Measurements from ENCODE around the gene MIS12.
A peak's percentile ranks its signal among the peaks of the same experiment; 100 is the strongest.

MIS12 gene

DNA sequence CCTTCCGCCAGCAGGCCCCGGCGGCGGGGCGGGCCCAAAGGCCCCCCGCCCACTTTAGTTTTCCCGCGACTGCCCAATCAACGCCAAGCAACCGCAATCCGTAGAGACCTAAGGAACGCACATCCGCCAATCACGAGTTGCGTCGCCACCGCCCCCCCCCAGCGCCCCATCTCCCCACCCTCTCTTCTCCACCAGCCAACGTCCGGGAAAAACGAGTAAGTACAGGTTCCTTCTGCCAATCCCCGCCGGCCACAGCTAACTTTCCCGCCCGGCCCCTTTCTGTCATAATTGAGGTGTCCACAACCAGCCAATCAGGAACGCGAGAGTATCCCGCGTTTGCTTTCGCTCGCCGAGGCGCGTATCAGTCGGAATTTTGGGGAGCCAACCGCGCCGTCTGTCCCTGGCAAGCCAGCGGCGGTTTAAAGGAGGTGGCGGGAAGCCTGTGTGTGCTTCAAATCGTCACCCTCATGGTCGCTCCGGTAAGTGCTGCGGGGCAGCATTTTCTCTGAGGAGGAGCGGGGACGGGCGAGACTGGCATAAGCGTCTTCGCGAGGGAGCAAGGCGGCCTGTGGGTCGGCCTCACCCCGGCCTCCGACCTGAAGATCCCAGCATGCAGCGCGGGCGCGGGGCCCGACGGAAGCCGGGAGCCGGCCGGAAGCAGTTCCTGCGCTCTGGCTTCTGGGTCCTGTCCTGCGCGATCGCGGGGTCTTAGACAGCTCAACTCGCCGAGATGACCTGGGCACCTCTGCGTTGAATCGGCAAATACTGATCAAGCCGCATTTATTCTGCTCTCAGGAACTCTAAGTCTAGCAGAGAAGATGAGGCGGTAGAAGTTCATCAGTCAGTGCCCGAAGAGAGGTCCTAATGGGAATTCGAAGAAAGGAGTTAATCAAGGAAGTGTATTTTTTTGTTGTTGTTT is at the start of gene MIS12:
Gene MIS12 (plus strand): TSS at position 361 of the 919 bp plus-strand sequence. CDS start 2,297 bp downstream, outside the sequence.
- peak; percentile 100 for DNase-seq (ENCODE audit: low read depth)

GRCh38 chr17:5437721-5438317 is 48.5 kb upstream of the MIS12 start:
- DNase-seq (ENCODE audit: low read depth): peak; percentile 89

- DNase-seq (ENCODE audit: low read depth): peak; percentile 95
Measured at GRCh38 chr17:5438716-5439445, 47.5 kb upstream of the MIS12 start, which contains the start of gene C1QBP. Gene C1QBP, minus strand, starts transcription at chr17:5439155. Its CDS starts 82 bp downstream, at chr17:5439073.

DNA sequence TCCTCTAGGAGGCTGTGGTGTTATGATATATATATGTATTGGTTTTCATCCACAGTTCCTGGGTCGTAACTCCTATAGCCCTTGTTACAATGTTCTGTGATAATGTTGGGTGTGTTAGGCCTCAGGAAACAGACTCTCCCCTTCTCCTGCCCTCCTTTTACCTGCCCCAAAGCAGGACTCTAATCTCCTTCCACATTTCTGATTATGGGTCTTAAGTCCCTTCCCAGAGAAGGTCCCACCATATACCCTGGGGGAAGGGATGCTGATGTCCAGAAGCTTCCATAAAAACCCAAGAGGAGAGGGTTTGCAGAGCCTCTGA is 47.0 kb upstream of the MIS12 start:
- no peak for DNase-seq (ENCODE audit: low read depth)

GRCh38 chr17:5443728-5444127 is 42.6 kb upstream of the MIS12 start:
- no peak for DNase-seq (ENCODE audit: low read depth)

DNA sequence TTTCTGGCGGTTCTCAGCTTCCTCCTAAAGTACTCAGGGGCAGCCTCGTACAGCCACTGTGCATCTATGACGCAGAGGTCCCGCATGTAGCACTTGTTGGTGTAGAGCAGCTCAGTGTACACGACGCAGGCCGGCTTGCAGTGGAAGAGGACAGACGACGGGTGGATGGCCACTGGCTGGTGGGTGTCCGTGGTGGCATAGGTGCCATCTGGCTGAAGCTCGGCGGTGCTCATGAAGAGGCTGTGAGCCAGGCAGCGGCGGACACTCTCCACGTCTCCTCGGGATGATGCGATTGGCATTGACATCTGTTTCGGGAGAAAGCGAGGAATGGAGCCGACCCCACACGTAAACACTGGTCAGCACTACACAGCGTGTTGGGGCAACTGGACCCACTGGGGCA is 42.2 kb upstream of the MIS12 start:
- DNase-seq (ENCODE audit: low read depth): no peak

DNA sequence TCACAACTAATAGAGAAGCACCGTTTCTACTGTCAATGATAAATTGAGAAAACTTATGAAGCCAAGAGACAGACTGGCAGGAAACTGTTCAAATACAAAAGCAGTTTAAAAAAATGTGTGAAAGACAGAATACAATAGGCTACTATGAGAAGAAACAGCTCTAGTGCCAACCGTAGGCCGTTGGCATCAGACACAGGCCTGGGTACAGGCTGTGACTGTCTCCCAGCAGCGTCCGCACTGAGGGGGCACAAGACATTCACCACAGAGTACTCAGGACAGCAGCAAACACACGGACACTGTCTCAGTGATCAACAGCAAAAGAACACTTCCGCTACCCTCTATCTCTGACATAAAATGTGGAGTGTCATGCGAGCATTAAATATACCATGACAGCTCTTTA is 39.6 kb upstream of the MIS12 start:
- DNase-seq (ENCODE audit: low read depth): no peak

GRCh38 chr17:5464717-5465507 is 21.5 kb upstream of the MIS12 start:
- no peak for DNase-seq (ENCODE audit: low read depth)

DNA sequence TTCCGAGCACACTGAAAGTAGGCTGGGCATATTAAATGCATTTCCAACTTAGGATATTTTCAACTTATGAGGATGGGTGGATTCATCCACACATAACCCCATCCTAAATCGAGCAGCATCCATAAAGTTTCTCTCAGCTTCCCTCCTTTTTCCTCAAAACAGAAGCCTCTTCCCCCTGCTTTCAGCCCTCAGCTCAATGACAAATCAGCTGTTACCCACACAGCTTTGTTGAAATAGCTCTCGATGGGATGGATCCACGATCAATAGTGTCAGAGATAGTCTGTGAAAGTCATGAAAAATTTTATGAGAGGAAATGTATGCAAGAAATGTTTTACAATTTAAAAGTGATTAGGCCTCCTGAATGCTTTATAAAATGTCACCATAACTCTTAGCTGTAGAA is 20.1 kb upstream of the MIS12 start:
- DNase-seq (ENCODE audit: low read depth): no peak

DNA sequence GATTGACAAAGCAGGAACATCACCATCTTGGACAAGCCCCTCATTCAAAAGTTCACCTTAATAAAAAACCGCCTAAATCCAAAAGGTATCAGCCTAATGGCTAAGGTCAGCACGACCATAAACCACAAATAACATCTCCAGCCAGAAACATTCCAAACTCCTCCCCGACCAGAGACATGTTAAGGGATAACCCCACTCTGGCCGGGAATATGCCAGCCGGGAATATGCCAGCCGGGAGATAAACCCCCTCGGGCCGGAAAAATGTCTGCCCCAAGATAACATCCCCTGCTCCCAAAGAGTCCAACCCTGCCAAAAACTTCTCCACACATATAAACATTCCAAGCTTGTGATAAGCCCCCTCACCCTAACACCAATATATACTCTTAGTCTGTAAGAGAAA is 18.9 kb upstream of the MIS12 start:
- peak; percentile 25 for DNase-seq (ENCODE audit: low read depth)

- DNase-seq (ENCODE audit: low read depth): no peak
Measured at GRCh38 chr17:5468075-5468473, 18.3 kb upstream of the MIS12 start.

DNA sequence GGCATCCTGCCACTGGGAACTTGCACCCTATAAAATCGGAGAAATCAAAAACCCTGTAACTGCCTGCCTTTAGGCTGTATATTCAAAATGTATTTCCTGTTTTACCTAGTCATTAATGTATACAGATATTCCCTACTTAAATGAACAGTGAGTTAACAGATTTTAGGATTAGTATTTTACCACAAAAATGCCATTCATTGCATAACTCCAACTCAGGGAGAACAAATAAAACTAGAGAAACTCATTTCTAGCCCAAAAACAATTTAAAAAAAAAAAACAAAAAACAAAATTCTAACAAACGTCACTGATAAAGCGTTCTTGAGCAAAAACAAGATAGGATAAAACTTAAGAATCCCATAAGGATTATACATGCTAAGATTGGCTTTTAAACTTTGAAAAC is 13.9 kb upstream of the MIS12 start:
- DNase-seq (ENCODE audit: low read depth): no peak

DNA sequence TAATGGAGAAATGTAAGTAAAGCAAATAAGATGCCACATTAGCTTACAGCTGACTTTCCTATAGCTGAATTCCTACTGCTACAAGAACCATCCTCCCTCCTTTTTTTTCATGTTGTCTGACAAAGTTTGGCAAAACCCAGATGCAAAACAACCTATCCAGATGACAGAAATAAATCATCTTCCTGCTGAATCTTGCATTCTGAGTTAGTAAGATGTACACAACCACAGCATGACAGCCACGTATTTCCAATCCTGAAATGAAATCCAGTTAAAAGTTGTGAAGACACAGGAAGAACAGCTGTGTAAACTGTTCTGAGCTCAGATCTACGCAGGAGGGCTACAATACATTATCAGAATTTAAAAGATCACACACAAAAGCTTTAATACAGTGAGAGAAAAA is 12.5 kb upstream of the MIS12 start:
- DNase-seq (ENCODE audit: low read depth): no peak

GRCh38 chr17:5478992-5479391 is 7.4 kb upstream of the MIS12 start:
- DNase-seq (ENCODE audit: low read depth): no peak

DNA sequence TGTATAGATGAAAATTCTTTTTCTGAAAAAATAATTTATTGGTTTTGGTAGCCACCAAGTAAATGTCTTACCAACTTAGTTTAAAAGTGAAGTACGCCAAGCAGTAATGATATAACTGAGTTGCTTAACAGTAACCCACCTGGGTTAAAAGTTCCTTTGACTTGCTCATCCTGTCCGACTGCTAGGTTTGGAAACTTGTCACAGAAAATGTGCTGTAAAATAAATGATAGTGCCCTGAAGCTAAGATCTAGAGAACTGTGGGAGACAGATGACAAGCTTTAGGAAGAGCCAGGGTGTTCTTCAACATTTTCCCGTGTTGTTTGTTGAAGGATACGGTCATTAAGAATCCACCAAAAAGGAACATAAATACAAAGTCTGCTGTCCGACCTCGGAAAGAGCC is 5.4 kb upstream of the MIS12 start:
- no peak for DNase-seq (ENCODE audit: low read depth)

DNA sequence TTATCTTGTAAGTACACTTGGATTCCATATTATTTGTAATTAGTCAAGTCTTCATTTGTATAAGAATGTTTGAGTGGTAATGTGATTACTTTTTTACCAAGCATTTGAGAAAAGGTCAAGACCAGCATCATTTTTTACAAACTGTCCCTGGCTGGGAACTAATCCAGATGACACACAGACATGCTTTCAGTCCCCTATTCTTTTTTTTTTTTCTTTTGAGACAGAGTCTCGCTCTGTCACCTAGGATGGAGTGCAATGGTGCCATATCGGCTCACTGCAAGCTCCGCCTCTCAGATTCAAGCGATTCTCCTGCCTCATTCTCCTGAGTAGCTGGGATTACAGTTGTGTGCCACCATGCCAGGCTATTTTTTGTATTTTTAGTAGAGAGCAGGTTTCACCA is 4.9 kb upstream of the MIS12 start:
- no peak for DNase-seq (ENCODE audit: low read depth)

DNA sequence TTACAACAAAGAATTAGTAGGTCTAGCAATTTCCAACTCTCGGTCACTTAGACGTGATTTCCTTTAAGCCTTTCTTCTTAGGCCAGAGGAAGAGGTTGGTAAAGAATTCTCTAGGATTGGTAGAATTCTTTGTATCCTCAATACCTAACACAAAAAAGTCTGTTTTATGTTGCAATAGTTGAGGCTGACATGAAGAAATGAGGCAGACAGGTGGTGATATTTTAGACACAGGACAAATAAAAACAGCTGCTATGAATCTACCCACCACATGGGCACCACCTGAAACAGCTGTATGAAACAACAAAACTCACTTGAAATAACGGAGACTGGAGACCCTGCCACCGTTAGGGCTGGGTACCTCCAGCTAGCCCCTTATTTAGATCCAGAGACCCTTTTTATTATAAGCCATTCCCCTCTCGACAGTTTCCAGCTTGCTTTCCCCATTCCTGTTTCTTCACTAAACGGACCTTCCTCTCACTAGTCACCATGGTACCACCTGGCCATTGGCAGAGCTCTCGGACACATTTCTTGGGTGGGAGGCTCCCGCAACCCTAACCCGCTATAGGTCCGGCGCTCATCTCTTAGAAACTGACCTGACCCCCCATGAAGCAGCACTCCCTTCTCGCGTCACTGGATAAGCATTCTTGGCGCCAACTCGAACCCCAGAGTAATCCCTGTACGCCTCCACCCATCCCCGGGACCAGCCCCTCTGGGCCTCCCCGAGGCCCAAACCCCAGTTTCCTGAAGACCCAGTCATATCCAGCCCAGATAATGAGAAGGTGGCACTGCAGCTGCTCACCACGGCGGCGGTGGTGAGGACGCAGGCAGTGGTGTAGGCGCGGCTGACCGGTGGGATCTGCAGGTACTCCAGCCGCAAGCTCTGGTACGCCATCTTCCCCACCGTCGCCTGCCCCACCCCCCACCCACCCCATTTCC is 828 bp upstream of the MIS12 start, which contains the start of gene DERL2:
Gene DERL2 (minus strand): TSS at position 909 of the 936 bp plus-strand sequence. CDS start 17 bp downstream, at position 892.
- DNase-seq (ENCODE audit: low read depth): peak; percentile 72

- DNase-seq (ENCODE audit: low read depth): no peak
Measured at GRCh38 chr17:5488752-5489151, 2.4 kb downstream of the MIS12 start.

- no peak for DNase-seq (ENCODE audit: low read depth)
Measured at GRCh38 chr17:5492970-5493369, 6.6 kb downstream of the MIS12 start.

DNA sequence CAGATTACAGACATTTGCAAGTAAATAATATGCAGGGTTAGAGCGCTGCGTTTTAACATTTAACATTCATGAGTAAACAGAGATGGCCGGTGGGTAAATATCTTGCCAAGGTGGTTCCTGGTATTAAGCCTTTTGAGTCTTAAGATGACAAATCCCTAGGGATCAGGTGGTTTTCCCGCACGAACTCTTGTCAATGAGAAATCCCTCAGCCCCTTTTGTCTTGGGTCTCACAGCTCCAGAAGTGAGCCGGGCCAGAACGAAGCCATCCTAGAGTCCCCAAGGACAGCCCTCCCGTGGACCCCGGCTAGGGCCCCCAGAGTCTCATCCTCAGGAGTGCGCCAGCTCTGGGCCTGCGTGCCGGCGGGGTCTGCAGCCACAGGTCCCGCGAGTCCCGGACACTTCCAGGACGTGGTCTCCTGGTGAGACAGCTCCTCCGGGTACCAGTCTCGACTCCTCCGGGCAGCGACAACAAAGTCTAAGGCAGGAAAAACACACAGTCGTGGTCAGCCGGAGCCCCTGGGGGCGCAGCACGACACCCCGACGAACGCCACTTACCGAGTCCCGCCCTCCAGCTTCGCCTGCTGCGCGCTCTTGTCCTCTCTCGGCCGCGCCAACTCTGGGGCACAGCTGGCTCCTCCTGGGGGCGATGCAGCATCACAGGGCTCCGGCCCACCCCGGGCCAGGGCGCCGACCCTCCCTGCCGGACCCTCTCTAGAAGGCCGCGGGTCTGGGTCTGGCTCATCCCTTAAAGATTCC is 13.3 kb downstream of the MIS12 start:
- peak; percentile 30 for DNase-seq (ENCODE audit: low read depth)
